MV-4-11 (cell line): Measurements from ENCODE around the gene MOXD1.
"Not testable (repeated sequence)": the region's sequence is repeated elsewhere in the genome, so short reads cannot be mapped to it uniquely, and the experiment has no call there.

Experiments used
- DNase-seq: peaks from one replicate; lab custom pipeline; 2025; lab: John Stamatoyannopoulos, UW

Gene MOXD1

GRCh38 chr6:132282696-132283095, 118.6 kb downstream of the MOXD1 start:
- DNase-seq = no peak

- DNase-seq = no peak
These were observed 120.8 kb downstream of the MOXD1 start for GRCh38 chr6:132280436-132280835.

- DNase-seq = peak; percentile 71
These were observed 121.6 kb downstream of the MOXD1 start for GRCh38 chr6:132279592-132280139.

- DNase-seq = no peak
These were observed 126.0 kb downstream of the MOXD1 start for GRCh38 chr6:132275066-132275970.

DNA sequence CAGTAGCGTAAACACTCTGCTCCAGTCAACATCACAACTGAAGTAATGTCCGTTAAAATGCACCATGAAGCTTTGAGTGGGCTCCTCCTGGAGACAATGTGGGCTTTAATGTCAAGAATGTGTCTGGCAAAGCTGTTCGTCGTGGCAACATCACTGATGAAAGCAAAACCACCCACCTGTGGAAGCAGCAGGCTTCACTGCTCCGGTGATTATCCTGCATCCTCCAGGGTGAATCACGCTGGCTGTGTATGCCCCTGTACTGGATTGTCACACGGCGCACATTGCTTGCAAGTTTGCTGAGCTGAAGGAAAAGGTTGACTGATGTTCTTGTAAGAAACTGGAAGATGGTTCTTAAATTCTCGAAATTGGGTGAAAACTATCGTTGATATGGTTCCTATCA, 128.5 kb downstream of the MOXD1 start:
- no peak for DNase-seq

- DNase-seq = no peak
These were observed 130.4 kb downstream of the MOXD1 start for GRCh38 chr6:132270726-132271402.

GRCh38 chr6:132268666-132269065, 132.6 kb downstream of the MOXD1 start:
- DNase-seq = not testable (repeated sequence)

DNA sequence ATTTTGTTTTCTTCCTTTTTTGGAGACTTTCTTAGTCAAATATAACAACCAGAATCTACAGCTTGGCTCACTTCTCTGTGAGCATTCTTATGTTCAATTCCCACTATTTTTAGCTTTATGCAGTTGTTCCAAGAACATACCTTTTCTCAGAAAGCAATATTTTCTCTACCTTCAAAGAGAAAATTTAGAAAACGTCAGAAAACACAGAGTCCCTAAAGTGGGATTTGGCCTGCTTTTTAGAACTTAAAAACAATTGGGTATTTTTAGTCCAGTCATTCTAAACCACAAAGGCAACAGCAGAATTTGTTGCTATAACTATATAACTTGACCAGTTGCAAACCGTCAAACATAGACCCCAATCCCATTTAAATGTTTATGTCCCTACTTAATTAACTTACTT, 133.1 kb downstream of the MOXD1 start:
- DNase-seq = no peak

- no peak for DNase-seq
These were observed 135.7 kb downstream of the MOXD1 start for GRCh38 chr6:132265451-132266097.

GRCh38 chr6:132264021-132264500, 137.2 kb downstream of the MOXD1 start:
- no peak for DNase-seq

- DNase-seq = no peak
These were observed 139.9 kb downstream of the MOXD1 start for GRCh38 chr6:132261354-132261753.

DNA sequence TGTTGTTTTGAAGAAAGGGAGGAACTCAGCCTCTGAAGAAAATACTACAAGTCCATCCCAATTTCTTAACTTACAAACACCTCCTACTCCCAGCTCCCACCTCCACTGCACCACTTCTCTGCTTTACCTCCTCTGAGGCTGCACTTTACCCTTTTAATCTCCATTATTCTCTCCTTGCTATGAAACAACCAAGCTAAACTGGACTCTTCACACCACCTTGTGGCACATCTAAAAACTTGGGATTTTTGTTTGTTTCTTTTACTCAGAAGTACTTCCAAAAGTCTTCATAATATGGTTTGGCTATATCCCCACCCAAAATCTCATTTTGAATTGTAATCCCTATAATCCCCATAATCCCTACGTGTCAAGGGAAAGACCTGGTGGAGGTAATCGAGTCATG, 142.2 kb downstream of the MOXD1 start:
- no peak for DNase-seq

DNA sequence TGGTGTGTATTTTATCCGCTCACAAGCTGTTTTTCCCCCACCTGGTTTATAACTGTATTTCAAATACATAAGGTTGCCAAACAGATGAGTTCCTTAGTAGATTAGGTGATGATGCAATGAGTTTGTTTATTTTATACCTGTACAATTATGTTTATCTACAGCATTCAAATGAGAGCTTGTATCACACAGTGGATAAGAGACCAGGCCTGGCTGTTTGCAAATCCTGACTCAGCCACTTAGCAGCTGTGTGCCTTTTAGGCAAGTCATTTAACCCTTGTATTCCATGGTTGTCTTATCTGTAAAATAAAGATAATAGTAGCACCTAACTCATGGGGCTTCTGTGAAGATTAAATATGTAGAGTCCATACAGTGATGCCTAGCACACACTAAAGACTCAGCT, 143.7 kb downstream of the MOXD1 start:
- DNase-seq = no peak

DNA sequence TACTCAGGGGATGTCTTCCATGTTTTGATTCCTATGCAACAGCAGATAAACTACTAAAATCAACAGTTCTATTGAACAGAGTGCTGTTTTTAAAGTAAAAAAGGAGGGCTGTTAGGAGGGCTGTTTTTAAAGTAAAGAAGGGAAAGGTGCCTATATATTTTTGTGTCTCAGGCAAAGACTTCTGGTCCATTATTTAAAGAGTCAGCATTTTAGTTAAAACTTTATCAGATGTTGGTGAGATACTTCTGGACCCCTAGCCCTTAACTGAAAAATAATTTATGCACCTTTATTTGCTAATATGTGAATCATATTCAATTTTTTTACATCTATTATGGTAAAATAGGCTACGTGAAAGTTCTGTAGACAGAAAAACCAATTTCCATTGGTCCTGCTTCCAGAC, 144.8 kb downstream of the MOXD1 start:
- DNase-seq = no peak

GRCh38 chr6:132253906-132254305, 147.4 kb downstream of the MOXD1 start:
- DNase-seq = no peak

GRCh38 chr6:132253211-132253610, 148.1 kb downstream of the MOXD1 start:
- DNase-seq = no peak

DNA sequence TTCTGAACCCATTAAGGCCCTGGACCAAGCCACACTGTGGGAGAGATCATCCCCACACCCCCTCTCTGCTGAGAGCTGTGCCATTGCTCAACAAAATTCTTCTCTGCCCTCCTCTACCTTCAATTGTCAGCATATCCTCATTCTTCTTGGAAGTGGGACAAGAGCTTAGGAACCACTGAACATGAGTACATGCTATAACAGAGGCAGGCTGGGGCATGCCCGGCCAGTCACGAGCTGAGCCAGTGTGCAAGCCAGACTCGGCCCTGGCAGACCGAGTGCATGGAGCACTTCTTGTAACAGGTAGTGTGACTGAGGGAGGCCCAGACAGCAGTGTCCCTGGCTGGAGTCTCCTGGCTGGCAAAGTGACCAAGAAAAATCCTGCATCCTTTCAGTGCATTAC, 149.2 kb downstream of the MOXD1 start:
- DNase-seq = no peak

DNA sequence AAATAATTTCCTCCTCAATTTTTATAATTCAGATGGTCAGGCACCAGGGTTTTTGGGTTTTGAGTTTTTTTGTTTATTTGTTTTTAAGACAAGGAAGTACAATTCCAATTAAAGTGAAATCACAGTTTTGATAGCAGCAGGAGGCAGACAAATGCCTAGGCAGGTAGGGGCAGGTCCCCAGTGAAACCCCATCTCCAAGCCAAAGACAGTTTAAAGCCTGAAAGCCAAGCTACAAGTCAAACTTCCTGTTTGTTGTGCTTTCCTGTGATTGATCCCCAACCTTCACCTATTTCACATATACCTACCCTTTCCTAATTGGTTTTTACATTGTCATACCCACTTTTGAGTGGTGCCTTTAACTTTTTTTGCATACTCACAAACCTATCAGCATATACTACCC, 149.6 kb downstream of the MOXD1 start:
- no peak for DNase-seq

DNA sequence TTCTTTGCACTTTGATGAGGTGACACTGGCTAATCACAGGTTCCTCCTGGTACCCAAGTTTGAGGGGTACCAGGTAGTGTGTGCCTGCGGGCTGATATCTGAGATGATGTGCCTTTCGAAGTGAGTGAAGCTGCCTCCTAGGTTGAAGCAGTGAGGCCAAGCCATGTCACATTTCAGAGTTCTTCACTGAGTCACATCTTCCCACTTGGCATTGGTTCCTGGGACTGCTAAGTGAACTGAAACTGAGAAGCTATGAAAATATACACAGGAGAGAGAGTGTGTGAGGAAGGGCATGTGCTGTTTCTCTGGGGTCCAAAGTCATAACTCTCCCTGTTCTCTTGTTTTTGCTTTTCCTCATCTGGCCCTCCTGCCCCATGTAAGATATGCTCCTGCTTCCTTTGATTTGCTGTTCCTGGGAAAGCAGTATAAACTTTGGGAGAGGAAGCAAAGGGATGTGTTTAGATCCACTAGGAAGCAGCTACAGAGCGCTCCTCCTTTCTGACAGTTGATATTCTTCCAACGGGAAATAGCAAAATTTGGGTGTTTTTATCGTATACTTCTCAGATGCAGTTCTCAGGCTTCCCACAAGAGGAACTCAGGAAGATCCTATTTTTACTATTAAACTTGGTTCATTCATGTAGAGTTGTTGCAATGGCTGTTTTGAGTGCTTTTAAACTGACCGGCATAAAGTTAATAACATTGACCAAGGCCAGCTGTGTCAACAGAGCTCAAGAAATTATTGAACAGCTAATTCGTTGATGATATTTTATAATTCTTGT, 153.7 kb downstream of the MOXD1 start:
- DNase-seq = no peak

DNA sequence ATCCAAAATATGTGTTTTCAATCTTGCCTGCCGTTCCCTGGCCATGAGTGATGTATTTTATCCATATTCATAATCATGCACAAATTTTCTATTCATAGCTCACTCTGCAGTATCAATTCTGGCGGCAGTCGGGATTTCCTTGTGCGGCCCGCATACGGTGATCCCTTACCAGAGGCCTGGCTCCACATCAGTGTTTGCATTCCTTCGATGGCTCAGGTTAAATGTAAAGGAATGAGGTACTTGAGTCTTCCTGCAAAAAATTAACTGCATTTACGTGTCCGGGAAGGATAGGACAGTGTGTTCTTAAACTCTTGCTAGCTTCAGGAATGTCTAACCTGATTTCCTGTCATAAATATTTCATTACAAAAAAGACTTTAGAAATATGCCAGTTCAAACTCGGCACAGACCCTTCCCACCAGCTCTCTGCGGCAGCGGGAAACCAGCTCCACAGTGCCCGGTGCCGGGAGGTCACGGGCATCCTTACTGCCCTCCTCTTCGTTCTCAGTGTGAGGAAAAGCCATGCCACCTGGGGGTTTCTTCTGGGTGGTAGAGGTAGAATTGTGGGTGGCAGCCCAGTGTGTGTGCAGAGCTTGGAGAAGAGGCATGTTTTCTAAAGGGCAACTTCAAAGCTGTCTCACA, 154.5 kb downstream of the MOXD1 start:
- no peak for DNase-seq

DNA sequence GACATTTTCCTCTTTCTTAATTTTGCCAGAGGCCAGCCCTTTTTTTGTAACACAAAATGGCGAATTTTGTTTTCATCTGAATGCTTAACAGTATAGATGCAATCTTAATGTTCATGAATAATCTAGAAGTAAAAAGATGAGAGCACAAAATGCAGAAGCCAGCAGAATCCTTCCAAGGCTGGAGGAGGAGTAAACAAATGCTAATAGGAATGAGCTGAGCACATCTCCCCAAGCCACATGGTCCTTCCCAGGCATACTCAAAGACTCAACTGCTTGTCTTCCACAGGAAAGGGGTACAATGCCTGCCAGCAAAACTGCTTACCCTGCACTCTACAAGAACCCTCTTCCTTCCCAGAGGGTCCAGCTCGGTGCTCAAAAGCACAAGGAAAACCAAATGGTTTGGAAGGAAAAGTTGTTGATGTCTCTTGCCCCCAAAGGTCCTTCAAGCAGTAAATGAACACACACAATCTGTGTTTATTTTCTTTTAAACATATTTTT, 155.1 kb downstream of the MOXD1 start:
- DNase-seq = no peak
